GM18511 (cell line): ENCODE measurements around the gene CASP3.
"Not testable (repeated sequence)": the region's sequence is repeated elsewhere in the genome, so short reads cannot be mapped to it uniquely, and the experiment has no call there.

Experiments used
- ATAC-seq: cut with Tn5 transposase; IDR thresholded peaks from one replicate; pipeline ENCODE4 v1.9.1; 2021; ENCODE audit warnings: mild to moderate bottlenecking, moderate library complexity; ENCODE audit not compliant: unreplicated experiment

CASP3 gene

GRCh38 chr4:184664445-184665210 lies 15.4 kb upstream of the CASP3 start:
- no peak for ATAC-seq

DNA sequence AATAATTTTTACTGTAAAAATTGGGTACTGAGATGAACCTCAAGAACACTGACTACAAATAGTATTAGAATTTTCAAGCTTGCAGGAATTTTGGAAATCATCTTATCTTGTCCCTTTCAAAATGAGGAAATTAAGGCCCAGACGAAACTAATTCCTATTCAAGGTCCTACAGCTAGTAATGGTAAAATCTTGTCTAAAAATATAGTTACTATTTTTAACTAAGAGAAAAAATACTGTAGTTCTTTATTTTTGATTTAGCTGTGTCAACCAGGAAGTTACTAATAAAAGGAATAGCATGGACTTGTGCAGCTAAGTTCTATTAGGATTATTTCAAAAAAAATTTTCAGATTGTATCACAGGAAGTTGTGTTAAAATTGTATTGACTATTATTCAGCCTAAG lies 13.0 kb upstream of the CASP3 start:
- ATAC-seq, result no peak

- ATAC-seq, result no peak
These were observed 11.7 kb upstream of the CASP3 start for GRCh38 chr4:184660978-184661377.

DNA sequence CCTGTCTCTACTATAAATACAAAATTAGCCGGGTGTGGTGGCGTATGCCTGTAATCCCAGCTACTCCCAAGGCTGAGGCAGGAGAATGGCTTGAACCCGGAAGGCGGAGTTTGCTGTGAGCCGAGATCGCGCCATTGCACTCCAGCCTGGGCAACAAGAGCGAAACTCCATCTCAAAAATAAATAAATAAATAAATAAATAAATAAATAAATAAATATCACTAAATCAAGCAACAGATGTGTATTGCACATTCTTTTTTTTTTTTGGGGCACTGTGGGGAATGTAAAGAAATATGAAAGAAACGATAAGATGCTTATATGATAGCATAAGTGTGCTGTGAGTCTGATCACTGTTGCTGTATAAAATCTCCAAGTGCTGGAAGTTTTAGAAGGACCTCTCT lies 8.6 kb upstream of the CASP3 start:
- ATAC-seq, result not testable (repeated sequence)

- no peak for ATAC-seq
These were observed 7.9 kb upstream of the CASP3 start for GRCh38 chr4:184657144-184657543.

DNA sequence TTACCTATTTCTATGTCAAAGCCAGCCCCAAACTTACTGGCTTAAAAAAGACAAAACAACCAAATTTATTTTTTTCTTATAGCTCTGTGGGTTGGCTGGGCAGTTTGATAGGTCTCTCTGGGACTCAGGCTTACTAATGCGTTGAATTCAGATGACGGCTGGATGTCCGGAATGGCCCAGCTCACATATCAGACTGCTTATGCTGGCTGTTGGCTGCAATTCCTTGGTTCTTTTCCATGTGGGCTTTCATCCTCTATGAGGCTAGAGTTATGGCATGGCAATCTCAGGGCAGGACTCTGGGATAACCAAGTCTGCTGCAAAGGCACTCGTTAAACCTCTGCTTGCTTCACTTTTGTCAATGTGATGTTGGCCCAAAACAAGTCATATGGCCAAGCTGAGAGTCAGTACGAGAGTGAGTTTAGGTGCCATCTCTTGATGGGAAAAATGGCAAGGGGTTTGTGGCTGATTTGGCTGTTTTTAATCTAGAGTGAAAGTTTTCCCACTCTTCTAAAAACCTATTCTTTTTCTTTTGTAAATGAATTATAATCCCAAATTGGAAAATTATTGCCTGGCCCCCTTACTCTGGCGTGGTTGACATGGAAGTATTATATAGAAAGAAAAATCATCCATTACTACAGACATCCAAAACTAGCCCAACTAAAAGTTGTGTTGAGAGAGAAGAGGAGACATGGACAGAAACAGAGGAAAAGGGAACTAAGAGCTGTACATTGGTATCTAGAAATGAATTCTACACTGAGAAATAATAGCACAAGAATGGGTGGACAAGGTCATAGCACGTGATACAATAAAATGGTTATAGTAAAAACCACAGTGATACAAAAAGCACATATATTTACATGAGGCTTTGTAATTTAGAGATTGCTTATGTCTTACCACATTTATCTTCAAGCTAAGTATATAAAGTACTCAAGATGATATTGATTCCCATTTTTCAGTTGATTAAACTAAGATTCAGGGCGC lies 6.9 kb upstream of the CASP3 start:
- no peak for ATAC-seq

- ATAC-seq, result no peak
These were observed 4.4 kb upstream of the CASP3 start for GRCh38 chr4:184653650-184654049.

- not testable (repeated sequence) for ATAC-seq
These were observed 3.4 kb upstream of the CASP3 start for GRCh38 chr4:184652681-184653080.

DNA sequence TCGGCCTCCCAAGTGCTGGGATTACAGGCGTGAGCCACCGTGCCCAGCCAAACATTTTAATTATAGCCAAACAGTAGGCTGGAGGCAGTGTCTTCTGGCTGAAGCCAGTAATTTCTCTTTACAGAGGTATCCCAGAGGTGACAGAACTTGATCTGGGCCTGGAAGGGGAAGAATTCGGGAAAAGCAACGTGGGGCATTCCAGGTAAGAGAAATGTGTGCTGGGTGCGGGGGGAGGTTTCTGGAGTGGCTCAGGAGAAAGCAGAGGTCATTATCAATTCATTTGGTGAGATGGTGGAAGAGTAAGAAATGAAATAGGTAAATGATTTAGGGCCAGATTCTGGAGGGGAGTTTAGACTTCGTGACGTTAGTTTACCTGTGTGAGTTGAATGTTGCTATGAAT lies 2.7 kb upstream of the CASP3 start:
- ATAC-seq, result no peak

GRCh38 chr4:184649971-184650855 lies 966 bp upstream of the CASP3 start:
- peak; percentile 19 for ATAC-seq

DNA sequence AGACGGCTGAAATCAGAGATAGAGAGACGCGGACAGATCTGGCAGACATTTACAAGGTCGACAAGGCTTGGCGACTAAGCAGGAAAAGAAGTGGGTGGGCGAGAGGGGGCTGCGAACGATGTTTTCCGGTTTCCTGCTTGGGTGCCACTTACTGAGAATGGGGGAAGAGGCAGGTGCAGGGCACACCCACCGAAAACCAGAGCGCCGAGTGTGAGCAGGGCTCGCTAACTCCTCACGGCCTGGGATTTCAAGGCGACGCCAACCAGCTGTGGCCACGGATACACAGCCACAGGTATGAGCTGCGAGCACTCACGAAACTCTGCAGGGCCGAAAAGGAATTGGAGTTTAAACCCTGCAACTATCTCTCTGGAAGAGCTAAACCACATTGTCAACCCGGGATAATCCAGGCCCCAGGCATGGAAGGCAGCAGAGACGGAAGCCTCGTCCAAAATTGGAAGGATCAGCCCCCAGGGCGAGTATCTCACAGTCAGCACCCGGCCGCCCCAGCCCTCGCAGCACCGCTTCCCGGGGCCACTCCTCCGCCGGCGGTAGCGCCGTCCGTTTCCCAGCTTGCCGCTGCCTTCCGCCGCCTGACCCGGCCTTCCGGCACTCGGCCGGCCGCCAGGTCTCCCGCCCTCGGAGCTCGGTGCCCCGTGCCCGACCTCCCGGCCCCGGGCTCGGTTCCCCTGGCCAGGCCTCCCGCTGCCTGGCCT lies 778 bp downstream of the CASP3 start:
- ATAC-seq, result peak; percentile 40

- ATAC-seq, result no peak
These were observed 1.3 kb downstream of the CASP3 start for GRCh38 chr4:184648054-184648312.

GRCh38 chr4:184647266-184648053 lies 1.8 kb downstream of the CASP3 start:
- ATAC-seq, result no peak

GRCh38 chr4:184645904-184646610 lies 3.2 kb downstream of the CASP3 start:
- no peak for ATAC-seq

- no peak for ATAC-seq
These were observed 4.5 kb downstream of the CASP3 start for GRCh38 chr4:184644553-184645307.

DNA sequence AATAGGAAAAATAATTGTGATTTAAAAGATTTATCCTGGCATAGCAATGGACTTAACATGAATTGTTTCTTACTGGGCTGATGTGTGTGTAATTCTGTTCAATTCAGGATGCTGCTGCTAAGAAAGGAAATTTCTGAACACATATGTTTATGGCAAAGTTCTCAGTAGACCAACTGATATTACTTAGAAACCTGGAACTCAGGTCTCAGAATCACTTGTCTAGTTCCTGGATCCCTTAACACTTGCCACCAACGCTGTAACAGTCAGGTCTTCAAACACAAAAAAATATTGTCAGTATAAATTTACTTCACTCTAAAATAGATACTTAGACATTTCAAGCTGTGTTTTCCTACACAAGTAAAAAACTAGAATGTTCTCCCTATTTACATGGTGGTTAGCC lies 5.5 kb downstream of the CASP3 start:
- ATAC-seq, result no peak

- peak; percentile 9 for ATAC-seq
These were observed 7.8 kb downstream of the CASP3 start for GRCh38 chr4:184641451-184641850.

DNA sequence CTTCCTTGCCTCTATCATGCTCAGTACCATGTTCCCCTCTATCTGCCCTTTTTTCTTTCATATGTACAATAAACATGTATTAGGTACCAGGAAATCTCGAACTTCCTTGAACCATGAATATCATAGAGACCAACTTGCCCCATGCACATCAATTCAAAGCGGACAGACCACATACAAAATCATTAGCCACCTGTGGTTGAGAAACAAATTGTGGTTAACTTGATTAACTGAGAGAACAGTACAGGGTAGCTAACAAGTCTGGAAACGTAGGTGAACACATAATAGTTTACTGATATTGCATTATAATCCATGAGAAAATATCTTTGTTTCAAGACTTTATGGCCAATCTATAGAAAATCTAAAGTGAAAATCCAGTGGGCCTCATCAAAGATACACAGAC lies 8.2 kb downstream of the CASP3 start:
- peak; percentile 75 for ATAC-seq
